Activated naive CD4-positive, alpha-beta T cell treated with Interleukin-2 at 50 U/mL for 16 hours (primary cell): ENCODE results near the gene ZCCHC14.

Source experiments
- DNase-seq: peaks from one replicate; pipeline ENCODE4 v3.0.0-alpha.2; 2020

Gene ZCCHC14

GRCh38 chr16:87472935-87473334 lies 19.9 kb downstream of the ZCCHC14 start:
- DNase-seq, result no peak

GRCh38 chr16:87472142-87472778 lies 20.6 kb downstream of the ZCCHC14 start:
- DNase-seq, result no peak

GRCh38 chr16:87471278-87472141 lies 21.3 kb downstream of the ZCCHC14 start:
- DNase-seq, result no peak

- DNase-seq, result no peak
These were observed 22.5 kb downstream of the ZCCHC14 start for GRCh38 chr16:87470332-87470731.

- DNase-seq, result no peak
These were observed 23.7 kb downstream of the ZCCHC14 start for GRCh38 chr16:87469169-87469568.

- no peak for DNase-seq
These were observed 24.3 kb downstream of the ZCCHC14 start for GRCh38 chr16:87468550-87468949.

- DNase-seq, result no peak
These were observed 25.8 kb downstream of the ZCCHC14 start for GRCh38 chr16:87466975-87467501.

GRCh38 chr16:87465879-87466278 lies 26.9 kb downstream of the ZCCHC14 start:
- no peak for DNase-seq

- DNase-seq, result no peak
These were observed 27.5 kb downstream of the ZCCHC14 start for GRCh38 chr16:87465306-87465705.

GRCh38 chr16:87464691-87465300 lies 28.0 kb downstream of the ZCCHC14 start:
- DNase-seq, result peak; percentile 53

- peak; percentile 46 for DNase-seq
These were observed 28.8 kb downstream of the ZCCHC14 start for GRCh38 chr16:87463722-87464690.

- peak; percentile 17 for DNase-seq
These were observed 31.3 kb downstream of the ZCCHC14 start for GRCh38 chr16:87461466-87461991.

- no peak for DNase-seq
These were observed 31.9 kb downstream of the ZCCHC14 start for GRCh38 chr16:87460936-87461335.

GRCh38 chr16:87459833-87460232 lies 33.0 kb downstream of the ZCCHC14 start:
- no peak for DNase-seq

- no peak for DNase-seq
These were observed 33.8 kb downstream of the ZCCHC14 start for GRCh38 chr16:87459027-87459426.

GRCh38 chr16:87458424-87458915 lies 34.4 kb downstream of the ZCCHC14 start:
- DNase-seq, result no peak

- peak; percentile 62 for DNase-seq
These were observed 35.0 kb downstream of the ZCCHC14 start for GRCh38 chr16:87457709-87458423.

GRCh38 chr16:87457061-87457611 lies 35.7 kb downstream of the ZCCHC14 start:
- DNase-seq, result no peak

GRCh38 chr16:87454391-87454790 lies 38.4 kb downstream of the ZCCHC14 start:
- DNase-seq, result no peak

GRCh38 chr16:87453326-87453725 lies 39.5 kb downstream of the ZCCHC14 start:
- DNase-seq, result no peak
